Measurements from ENCODE around the gene KRTAP5-9. TPM values are rescaled to one million over a fixed set of nuclear protein-coding genes. Genes with fewer than 3 reads are reported as not detected.

Gene KRTAP5-9
- total RNA-seq, 4 donors from 2014 or later: 0.54 TPM; not detected in 3

DNA sequence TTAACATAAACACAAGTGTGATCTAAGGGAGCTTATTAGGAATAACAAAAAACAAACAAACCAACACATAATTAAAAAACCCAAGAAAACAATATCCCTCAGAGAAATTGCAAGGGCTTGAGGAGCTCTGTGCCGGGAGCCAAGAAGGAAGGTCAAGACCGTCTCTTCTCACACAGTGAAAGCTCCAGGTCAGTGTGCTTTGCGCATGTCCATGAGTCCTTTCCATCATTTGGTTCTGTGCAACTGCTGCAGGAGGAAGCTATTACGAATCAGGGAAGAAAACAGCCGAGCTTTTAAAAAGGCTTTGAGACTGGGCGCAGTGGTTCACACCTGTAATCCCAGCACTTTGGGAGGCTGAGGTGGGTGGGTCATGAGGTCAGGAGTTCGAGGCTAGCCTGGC lies 5.8 kb upstream of the KRTAP5-9 start:
- Histone ChIP-seq H3K36me3 (no peaks in the 10 kb centered on the region), H3K9me3 (no peaks in the 10 kb centered on the region), H3K27ac (no peak overlapping the region), H3K4me1 (no peaks in the 10 kb centered on the region), H3K27me3 (no peaks in the 10 kb centered on the region), H3K4me3 (replicated peaks in 1 of 3) (no peak overlapping the region)
- WGBS, 2 donors: 81 to 83% methylated on average over 7 of the region's 7 CpGs
- no peak for DNase-seq
- no peak for TF ChIP-seq POLR2A (IDR thresholded peaks at IDR 0.05)
- TF ChIP-seq, protein P1, sequence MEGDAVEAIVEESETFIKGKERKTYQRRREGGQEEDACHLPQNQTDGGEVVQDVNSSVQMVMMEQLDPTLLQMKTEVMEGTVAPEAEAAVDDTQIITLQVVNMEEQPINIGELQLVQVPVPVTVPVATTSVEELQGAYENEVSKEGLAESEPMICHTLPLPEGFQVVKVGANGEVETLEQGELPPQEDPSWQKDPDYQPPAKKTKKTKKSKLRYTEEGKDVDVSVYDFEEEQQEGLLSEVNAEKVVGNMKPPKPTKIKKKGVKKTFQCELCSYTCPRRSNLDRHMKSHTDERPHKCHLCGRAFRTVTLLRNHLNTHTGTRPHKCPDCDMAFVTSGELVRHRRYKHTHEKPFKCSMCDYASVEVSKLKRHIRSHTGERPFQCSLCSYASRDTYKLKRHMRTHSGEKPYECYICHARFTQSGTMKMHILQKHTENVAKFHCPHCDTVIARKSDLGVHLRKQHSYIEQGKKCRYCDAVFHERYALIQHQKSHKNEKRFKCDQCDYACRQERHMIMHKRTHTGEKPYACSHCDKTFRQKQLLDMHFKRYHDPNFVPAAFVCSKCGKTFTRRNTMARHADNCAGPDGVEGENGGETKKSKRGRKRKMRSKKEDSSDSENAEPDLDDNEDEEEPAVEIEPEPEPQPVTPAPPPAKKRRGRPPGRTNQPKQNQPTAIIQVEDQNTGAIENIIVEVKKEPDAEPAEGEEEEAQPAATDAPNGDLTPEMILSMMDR (IDR thresholded peaks at IDR 0.05): no peak
- intact Hi-C loops (cut with DNase I): no loop called here

DNA sequence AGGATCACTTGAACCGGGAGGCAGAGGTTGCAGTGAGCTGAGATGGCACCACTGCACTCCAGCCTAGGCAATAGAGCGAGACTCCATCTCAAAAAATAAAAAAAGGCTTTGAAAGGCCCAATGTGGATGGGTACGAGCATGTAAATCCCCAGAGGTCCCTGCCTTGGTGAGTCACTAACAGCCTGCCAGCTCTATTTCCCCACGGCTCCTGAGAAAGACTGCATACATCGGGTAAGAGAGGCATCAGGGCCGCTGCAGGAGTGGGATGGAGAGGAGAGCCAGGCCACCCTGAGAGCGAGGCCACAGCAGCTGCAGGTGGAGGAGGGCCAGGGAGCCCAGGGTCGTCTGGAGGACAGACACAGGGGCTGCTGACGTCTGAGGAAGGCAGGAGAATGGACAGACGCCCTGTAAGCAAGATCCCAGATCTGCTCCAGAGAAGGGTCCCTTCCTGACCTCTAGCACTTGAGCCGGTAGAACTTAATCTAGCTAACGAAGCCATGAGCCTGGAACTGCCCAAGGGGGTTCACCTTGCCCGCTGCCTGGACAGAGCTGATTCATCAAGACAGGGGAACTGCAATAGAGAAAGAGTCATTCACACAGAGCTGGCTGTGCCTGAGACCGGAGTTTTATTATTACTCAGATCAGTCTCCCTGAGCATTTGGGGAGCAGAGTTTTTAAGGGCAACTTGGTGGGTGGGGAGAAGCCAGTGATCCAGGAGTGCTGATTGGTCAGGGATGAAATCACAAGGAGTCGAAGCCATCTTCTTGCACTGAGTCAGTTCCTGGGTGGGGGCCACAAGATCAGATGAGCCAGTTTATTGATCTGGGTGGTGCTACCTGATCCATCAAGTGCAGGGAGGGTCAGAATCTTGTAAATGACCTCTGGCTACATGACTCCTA lies 5.1 kb upstream of the KRTAP5-9 start:
- Histone ChIP-seq H3K36me3 (no peaks in the 10 kb centered on the region), H3K9me3 (no peaks in the 10 kb centered on the region), H3K27ac (no peak overlapping the region), H3K27me3 (no peaks in the 10 kb centered on the region), H3K4me3 (replicated peaks in 1 of 3) (no peak overlapping the region), H3K4me1 (no peaks in the 10 kb centered on the region)
- no peak for DNase-seq
- intact Hi-C loops (cut with DNase I): no loop called here
- TF ChIP-seq POLR2A (IDR thresholded peaks at IDR 0.05): no peak
- TF ChIP-seq, protein P1 (IDR thresholded peaks at IDR 0.05): no peak
- WGBS, 2 donors: 71 to 87% methylated on average over 14 to 15 of the region's 15 CpGs

DNA sequence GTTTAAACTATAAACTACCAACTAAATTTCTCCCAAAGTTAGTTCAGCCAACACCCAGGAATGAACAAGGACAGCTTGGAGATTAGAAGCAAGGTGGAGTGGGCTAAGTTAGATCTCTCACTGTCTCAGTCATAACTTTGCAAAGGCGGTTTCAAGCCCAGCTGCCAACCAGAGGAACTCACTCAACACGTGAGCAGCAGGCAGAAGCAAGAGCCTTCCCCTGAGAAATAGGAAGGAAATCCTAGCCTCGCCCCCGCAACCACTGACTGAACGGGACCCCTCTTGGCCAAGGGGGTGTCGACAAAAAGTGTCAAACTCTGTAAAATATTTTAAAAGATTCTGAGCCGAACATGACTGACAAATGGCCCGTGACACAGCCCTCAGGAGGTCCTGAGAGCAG lies 4.4 kb upstream of the KRTAP5-9 start:
- no peaks in the 10 kb centered on the region for H3K9me3 ChIP-seq
- H3K27me3 ChIP-seq: no peaks in the 10 kb centered on the region
- TF ChIP-seq, protein P1 (IDR thresholded peaks at IDR 0.05): no peak
- no peak for TF ChIP-seq POLR2A (IDR thresholded peaks at IDR 0.05)
- DNase-seq: no peak
- WGBS, 2 donors: 60 to 66% methylated on average over 8 of the region's 8 CpGs
- no peaks in the 10 kb centered on the region for H3K4me1 ChIP-seq
- H3K4me3 ChIP-seq (replicated peaks in 1 of 3): no peak overlapping the region
- intact Hi-C loops (cut with DNase I): no loop called here
- no peaks in the 10 kb centered on the region for H3K36me3 ChIP-seq
- H3K27ac ChIP-seq: no peak overlapping the region

DNA sequence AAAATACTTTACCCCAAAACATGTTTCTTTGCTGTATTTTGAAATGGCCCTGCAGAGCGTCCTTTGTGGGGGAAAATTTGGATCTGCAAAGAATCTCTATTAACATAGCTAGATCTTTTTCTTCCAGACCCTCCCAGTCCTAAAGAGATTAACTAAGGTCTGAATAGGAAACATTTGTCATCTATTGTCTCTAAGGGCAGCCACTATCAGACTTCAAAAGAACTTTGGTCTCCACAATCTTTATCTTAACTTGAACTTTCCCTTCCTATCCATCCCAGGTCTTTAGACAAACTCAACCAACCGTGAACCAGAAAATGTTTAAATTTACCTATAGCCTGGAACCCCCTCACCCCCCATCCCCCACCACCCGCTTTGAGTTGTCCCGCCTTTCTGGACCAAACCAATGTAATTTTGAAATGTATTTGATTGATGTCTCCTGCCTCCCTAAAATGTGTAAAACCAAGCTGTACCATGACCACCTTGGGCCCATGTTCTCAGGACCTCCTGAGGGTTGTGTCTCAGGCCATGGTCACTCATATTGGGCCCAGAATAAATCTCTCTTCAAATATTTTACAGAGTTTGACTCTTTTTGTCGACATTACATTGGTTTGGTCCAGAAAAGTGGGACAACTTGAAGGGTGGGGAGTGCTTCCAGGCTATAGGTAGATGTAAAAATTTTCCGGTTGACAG lies 3.5 kb upstream of the KRTAP5-9 start:
- Histone ChIP-seq H3K36me3 (no peaks in the 10 kb centered on the region), H3K27ac (no peak overlapping the region), H3K4me3 (replicated peaks in 1 of 3) (no peak overlapping the region), H3K27me3 (no peaks in the 10 kb centered on the region), H3K9me3 (no peaks in the 10 kb centered on the region), H3K4me1 (no peaks in the 10 kb centered on the region)
- DNase-seq: no peak
- no peak for TF ChIP-seq POLR2A (IDR thresholded peaks at IDR 0.05)
- TF ChIP-seq, protein P1 (IDR thresholded peaks at IDR 0.05): no peak
- intact Hi-C loops (cut with DNase I): no loop called here
- 78 to 87% methylated on average over 6 of the region's 6 CpGs for WGBS, 2 donors

Data from thyroid gland (tissue), 4 donors.